GM21528 (cell line): ENCODE measurements around the gene SIRPA.
A peak's percentile ranks its signal among the peaks of the same experiment; 100 is the strongest.

Source experiments
- ATAC-seq: cut with Tn5 transposase; IDR thresholded peaks from one replicate; pipeline ENCODE4 v1.9.1; 2021; ENCODE audit warnings: mild to moderate bottlenecking, moderate library complexity; ENCODE audit not compliant: unreplicated experiment, low FRiP score

SIRPA gene

GRCh38 chr20:1868856-1869255 lies 26.4 kb upstream of the SIRPA start:
- no peak for ATAC-seq

GRCh38 chr20:1870323-1870722 lies 24.9 kb upstream of the SIRPA start:
- ATAC-seq: no peak

- peak; percentile 49 for ATAC-seq
Observed at GRCh38 chr20:1870792-1871550, 24.2 kb upstream of the SIRPA start.

GRCh38 chr20:1871807-1872458 lies 23.3 kb upstream of the SIRPA start:
- no peak for ATAC-seq

- no peak for ATAC-seq
Observed at GRCh38 chr20:1872459-1873097, 22.6 kb upstream of the SIRPA start.

- ATAC-seq: no peak
Observed at GRCh38 chr20:1874450-1875182, 20.6 kb upstream of the SIRPA start.

- ATAC-seq: no peak
Observed at GRCh38 chr20:1875183-1875554, 20.0 kb upstream of the SIRPA start.

- no peak for ATAC-seq
Observed at GRCh38 chr20:1875762-1876161, 19.4 kb upstream of the SIRPA start.

- ATAC-seq: no peak
Observed at GRCh38 chr20:1876217-1876921, 18.8 kb upstream of the SIRPA start.

- no peak for ATAC-seq
Observed at GRCh38 chr20:1876975-1877608, 18.1 kb upstream of the SIRPA start.

- no peak for ATAC-seq
Observed at GRCh38 chr20:1877609-1878200, 17.5 kb upstream of the SIRPA start.

GRCh38 chr20:1879369-1879768 lies 15.8 kb upstream of the SIRPA start:
- no peak for ATAC-seq

GRCh38 chr20:1879934-1880333 lies 15.3 kb upstream of the SIRPA start:
- ATAC-seq: no peak

- ATAC-seq: no peak
Observed at GRCh38 chr20:1880529-1881239, 14.5 kb upstream of the SIRPA start.

GRCh38 chr20:1881240-1881835 lies 13.9 kb upstream of the SIRPA start:
- no peak for ATAC-seq

GRCh38 chr20:1882026-1882425 lies 13.2 kb upstream of the SIRPA start:
- ATAC-seq: no peak

GRCh38 chr20:1883986-1884385 lies 11.2 kb upstream of the SIRPA start:
- no peak for ATAC-seq

- ATAC-seq: no peak
Observed at GRCh38 chr20:1885254-1885653, 10.0 kb upstream of the SIRPA start.
